Jurkat, Clone E6-1 (cell line): ENCODE measurements around the gene IGF2R.

Experiments
- DNase-seq: peaks from one replicate; pipeline ENCODE4 v3.0.0-alpha.2; 2011; ENCODE audit warnings: low read depth, low spot score
- H3K4me3 ChIP-seq: 2 replicates; pipeline ENCODE4 v1.5.1; 2011; ENCODE audit warnings: mild to moderate bottlenecking, low read length, control low read depth, moderate library complexity

IGF2R gene

GRCh38 chr6:160060221-160060620 is 91.3 kb downstream of the IGF2R start:
- DNase-seq = no peak
- H3K4me3 ChIP-seq = no peak overlapping the region

DNA sequence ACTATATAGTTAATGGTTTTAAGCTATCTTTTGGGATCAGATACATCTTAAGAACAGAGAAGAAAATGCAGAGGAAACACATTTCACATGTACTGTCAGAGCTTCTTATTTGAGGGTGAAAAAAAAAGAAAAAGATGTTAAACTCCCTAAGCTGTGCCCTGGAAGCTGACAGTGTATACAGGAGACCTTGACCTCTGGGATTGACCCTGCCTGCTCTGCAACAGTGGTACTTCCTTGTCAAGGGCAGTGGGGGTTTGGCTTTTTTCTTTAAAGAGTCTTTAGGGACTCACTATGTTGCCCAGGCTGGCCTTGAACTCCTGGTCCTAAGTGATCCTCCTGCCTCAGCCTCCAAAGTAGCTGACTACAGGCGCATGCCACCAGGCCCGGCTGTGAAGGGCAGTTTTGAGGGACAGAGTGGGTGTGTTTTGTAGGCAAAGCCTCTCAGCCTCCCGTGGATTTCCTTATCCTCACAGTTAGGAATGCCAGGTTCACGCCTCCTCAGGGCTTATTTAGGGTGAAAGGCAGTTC is 92.1 kb downstream of the IGF2R start:
- DNase-seq = no peak
- no peak overlapping the region for H3K4me3 ChIP-seq

DNA sequence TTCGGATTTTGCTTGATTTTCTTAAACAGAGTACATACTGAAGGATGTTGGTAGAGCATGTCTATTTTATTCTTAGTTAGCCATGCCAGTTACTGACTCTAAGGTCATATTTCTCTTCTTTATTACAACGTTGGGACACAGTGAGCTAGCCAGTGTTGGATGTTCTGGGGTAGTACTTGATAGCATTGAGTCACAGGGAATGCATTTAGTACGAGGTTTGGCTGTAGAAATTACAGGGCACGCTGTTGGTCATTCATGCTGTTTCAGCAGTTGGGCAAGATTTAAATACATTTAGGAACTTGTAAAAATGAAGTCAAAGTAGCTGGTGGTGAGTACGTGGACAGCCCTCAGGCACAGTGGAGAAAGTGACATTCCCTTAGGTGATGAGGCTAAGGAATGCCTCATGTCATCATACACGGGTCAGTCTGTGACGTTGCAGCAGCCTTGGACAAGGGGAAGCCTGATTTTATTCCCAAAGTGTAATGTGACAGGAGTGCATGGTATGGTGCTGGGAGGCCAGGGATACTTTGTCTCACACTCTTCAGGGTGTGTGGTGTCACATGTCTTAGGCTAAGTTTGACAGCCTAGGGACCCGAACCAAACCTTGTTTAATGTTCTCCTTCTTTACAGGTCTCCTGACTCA is 95.0 kb downstream of the IGF2R start:
- no peak overlapping the region for H3K4me3 ChIP-seq
- DNase-seq = no peak

DNA sequence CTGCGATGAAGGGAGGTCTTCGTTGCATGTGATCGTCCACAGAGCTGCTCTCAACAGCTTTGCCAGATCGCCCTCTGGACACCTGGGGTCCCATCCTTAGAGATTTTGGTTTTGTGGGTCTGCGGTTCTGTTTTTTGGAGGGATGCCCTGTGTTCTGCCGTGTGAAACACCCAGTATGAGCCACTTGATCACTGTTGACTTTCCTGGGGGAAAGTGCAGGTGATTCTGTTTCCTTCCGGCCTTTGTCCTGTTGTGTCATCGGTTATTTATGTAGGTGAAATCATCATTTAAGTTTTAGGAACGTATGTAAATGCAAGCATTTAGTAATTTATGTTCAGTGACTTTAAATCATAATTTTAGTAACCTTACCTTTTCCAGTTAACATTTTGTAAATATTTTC is 96.3 kb downstream of the IGF2R start:
- no peak for DNase-seq
- no peak overlapping the region for H3K4me3 ChIP-seq

DNA sequence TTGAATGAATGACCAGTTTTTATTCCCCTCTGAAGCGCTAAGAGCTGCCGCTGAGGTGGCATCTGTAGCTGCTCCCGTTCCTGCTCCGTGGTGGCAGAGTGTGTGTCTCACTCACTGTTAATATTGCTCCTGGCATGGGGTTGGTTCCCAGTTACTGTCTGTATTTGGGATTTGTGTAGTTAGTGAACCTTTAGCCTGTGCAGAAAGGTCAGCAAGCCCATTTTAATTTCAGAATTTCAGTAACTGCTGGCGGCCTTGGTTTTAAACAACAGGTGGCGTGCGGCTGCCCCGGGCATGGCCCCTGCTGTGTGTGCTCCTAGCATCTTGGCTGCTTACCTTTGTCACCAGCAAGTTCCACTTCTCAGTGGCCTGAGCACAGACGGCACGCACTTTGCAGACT is 98.7 kb downstream of the IGF2R start:
- no peak for DNase-seq
- H3K4me3 ChIP-seq = no peak overlapping the region

- no peak overlapping the region for H3K4me3 ChIP-seq
- no peak for DNase-seq
Measured at GRCh38 chr6:160068346-160068745, 99.5 kb downstream of the IGF2R start.

DNA sequence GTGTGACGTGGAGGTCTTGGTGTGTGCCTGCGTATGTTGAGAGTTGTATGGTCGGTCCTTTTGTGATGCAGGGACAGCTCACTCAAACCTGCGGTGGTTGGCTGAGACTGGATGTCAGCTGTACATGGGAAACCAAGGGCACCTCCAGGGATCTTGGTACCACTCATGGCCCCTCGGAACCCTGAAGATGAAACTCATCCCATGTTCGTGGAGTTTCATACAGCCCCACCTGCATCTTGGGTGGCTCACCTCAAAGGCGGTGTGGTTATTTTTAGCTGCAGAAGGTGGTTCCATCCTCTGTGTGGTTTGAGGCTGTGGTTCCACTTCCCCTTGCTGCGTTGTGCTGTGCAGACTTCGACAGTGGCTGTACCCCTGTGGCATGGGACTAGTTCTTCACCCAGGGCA is 100.2 kb downstream of the IGF2R start:
- no peak overlapping the region; the same call in 1 of the 2 replicates for H3K4me3 ChIP-seq
- DNase-seq = peak; percentile 90

GRCh38 chr6:160069459-160069858 is 100.6 kb downstream of the IGF2R start:
- H3K4me3 ChIP-seq = no peak overlapping the region

DNA sequence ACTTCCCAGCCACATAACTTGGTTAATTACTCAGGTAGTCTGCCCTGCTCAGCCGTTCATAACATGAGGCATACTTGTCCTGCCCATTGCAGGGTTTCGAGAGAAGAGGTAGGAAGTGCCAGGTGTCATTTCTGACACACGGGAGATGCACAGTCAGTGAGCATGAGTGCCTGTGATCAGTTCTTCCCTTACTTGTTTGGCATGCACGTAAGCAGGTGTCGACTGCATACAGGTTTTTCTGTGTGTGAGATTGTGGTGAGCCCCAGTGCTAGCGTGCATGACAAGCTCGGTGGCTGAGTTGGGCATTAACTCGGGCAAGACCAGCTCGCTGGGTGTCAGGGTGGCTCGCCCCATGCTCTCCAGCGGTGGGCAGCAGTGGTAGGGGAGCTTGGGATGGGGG is 101.5 kb downstream of the IGF2R start:
- H3K4me3 ChIP-seq = no peak overlapping the region
- DNase-seq = no peak

More at GRCh38 chr6:160069459-160069858, 100.6 kb downstream of the IGF2R start:
- no peak for DNase-seq

DNA sequence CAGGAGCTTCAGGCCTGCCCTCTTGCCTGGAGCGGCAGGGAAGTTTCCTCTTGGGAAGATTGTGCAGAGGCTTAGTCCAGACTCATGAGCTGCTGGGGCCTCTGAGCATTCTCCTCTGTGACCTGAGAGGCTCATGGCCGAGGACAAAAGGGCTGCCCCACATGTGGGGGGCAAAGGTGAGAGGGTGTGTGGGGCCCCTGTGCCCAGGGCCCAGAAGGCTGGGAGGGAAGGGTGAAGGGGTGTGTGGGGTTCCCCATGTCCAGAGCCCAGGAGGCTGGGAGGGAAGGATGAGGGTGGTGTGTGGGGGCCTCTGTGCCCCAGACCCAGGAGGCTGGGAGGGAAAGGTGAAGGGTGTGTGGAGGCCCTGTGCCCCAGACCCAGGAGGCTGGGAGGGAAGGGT is 101.9 kb downstream of the IGF2R start:
- no peak for DNase-seq
- no peak overlapping the region for H3K4me3 ChIP-seq

GRCh38 chr6:160071805-160072690 is 103.2 kb downstream of the IGF2R start:
- no peak for DNase-seq
- no peak overlapping the region for H3K4me3 ChIP-seq

DNA sequence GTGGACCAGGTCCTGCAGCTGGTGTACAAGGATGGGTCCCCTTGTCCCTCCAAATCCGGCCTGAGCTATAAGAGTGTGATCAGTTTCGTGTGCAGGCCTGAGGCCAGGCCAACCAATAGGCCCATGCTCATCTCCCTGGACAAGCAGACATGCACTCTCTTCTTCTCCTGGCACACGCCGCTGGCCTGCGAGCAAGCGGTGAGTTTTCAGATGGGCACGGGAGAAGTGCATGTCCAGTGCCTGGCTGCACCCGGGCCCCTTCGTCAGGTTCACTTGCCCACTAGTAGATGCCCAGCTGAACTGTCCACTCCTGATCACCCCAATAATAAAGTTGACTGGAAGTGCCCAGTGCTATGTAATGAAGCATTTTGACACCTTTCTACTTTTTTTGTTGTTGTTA is 104.4 kb downstream of the IGF2R start:
- no peak for DNase-seq
- H3K4me3 ChIP-seq = no peak overlapping the region

- no peak overlapping the region for H3K4me3 ChIP-seq
- no peak for DNase-seq
Measured at GRCh38 chr6:160076009-160076408, 107.1 kb downstream of the IGF2R start.

DNA sequence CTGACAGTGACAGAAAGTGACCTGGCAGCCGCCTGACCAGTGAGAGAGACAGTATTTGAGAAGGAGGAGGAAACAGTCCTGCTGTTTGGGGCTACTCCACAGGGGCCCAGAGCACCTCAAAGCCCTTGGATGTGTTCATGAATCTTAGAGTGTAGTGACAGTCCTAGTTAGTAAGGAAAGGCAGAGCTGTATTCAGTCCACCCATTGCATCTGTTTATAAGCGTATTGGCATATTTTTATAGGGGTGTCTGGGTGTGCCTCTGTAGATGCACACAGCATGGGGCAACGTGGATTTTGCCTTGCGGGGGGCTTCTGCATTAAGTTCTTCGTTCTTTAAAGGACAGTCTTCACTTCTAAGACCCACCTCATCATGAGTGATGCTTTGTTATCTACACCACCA is 108.1 kb downstream of the IGF2R start:
- DNase-seq = no peak
- no peak overlapping the region for H3K4me3 ChIP-seq

DNA sequence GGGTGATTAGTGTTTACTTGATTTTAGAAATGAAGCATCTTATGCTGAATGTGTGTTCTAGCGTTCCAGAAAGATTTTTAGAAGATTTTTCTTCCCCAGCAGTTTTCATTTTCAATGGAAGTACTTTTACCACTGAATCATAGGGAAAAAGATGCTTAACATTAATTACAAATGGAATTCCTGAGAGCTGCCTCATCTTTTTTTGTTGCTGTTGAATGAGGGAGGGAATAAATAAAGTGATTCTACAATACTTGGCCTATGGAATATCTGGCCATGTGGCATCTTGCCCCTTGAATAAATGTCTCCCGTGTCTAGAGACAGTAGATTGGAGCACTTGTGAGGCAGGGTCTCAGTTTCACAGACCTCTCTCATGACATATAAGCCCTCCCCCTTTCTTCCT is 108.6 kb downstream of the IGF2R start:
- H3K4me3 ChIP-seq = no peak overlapping the region
- no peak for DNase-seq

- H3K4me3 ChIP-seq = no peak overlapping the region
- no peak for DNase-seq
Measured at GRCh38 chr6:160078883-160079685, 110.2 kb downstream of the IGF2R start.

GRCh38 chr6:160079686-160080043 is 110.8 kb downstream of the IGF2R start:
- H3K4me3 ChIP-seq = no peak overlapping the region
- no peak for DNase-seq

DNA sequence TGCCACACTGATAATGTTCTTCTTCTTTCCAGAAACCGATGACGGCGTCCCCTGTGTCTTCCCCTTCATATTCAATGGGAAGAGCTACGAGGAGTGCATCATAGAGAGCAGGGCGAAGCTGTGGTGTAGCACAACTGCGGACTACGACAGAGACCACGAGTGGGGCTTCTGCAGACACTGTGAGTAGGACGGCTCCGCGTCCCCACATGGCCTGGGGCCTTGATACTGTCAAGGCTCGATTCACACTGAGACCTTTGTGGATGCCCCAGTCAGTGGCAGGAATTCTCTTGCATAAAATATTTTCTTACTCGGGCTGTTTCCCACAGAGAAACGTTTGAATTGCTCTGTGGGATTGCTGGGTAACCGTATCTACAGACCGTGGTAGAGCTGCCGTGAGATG is 111.2 kb downstream of the IGF2R start:
- DNase-seq = no peak
- no peak overlapping the region for H3K4me3 ChIP-seq

DNA sequence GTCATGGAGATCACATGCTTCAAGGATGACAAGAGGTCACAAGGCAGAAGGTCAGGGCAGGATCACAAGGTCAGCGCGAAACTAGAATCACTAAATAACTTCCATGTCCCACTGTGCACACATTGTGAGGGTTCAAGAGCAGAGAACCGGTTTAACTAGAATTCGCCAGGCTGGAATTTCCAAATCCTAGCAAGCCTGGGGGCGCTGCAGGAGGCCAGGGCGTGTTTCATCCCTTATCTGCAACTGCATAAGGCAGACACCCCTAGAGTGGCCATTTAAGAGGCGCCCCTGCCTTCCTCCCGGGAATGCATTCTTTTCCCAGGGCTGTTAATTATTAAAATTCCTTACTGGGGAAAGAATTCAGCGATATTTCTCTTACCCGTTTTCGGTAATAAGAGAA is 112.5 kb downstream of the IGF2R start:
- no peak for DNase-seq
- H3K4me3 ChIP-seq = no peak overlapping the region

DNA sequence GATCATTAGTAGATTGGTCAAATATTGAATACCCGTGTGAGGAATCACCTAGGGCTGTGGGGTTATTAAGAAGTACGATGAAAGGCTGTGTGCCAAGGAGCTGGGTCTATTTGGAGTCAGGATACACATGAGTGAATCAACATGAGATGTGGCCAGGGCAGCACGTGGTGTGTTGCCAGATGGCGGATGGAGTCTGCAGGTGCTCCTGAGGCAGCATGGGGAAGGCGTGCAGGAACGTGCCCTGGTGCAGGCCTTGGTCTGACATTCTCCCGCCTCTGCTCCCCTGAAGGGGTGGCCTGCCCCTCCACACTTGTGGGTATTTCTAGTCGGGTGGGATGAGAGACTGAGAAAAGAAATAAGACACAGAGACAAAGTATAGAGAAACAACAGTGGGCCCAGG is 113.7 kb downstream of the IGF2R start:
- no peak for DNase-seq
- no peak overlapping the region for H3K4me3 ChIP-seq
